Tibial nerve (tissue), 3 donors: ENCODE data around the gene PANK4.

Experiments used
- POLR2A ChIP-seq, 2 donors: fragments of 450-650 bp; IDR thresholded peaks; one replicate each; pipeline ENCODE4 v1.6.1; 2017; ENCODE audit warnings: antibody characterized with exemption in 2 of 2, mild to moderate bottlenecking in 2 of 2, moderate library complexity in 2 of 2
- TF ChIP-seq, protein P1 (sequence below), 5 experiments: fragments of 200-600 bp in 3 of 5; fragments of 450-650 bp in 2 of 5; sonication (generic) in 3 of 5; IDR thresholded peaks; one replicate each; pipeline ENCODE4 v1.5.1; 2016 to 2019; ENCODE audit warnings: antibody characterized with exemption in 5 of 5, mild to moderate bottlenecking in 3 of 5, moderate library complexity in 2 of 5

DNA sequence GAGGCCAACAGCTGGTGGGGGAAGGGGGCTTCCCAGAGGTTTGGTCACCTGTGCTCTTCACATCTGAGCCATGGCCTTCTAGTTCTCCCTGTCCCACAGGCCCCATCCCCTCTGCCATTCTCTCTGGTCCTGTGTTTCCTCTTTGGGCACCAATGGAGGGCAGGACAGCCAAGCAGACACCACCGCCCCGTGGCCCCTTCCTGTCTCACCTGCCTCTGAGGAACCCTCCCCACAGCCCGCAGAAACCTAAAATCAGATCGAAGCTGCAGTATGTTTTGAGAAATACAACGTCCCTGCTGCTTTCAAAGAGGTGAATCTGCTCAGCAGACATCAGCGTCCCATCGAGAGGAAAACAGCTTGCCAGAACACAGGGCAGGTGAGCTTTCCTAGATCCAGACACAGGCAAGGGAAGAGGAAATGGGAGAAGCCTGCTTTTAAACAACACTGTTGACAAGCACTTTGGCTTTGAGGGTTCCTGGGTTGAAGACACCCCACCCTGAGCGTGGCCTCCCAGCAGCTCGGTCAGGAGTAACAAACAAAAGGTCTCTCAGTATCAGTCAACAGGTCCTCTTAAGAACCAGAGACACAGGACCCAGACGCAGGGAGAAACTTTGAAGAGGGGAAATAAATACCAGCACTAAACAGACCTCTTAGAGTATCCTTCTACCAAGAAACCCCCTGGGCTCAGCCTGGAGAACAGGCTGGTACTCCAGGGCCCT lies 2.3 kb downstream of the PANK4 start:
- TF ChIP-seq, protein P1, sequence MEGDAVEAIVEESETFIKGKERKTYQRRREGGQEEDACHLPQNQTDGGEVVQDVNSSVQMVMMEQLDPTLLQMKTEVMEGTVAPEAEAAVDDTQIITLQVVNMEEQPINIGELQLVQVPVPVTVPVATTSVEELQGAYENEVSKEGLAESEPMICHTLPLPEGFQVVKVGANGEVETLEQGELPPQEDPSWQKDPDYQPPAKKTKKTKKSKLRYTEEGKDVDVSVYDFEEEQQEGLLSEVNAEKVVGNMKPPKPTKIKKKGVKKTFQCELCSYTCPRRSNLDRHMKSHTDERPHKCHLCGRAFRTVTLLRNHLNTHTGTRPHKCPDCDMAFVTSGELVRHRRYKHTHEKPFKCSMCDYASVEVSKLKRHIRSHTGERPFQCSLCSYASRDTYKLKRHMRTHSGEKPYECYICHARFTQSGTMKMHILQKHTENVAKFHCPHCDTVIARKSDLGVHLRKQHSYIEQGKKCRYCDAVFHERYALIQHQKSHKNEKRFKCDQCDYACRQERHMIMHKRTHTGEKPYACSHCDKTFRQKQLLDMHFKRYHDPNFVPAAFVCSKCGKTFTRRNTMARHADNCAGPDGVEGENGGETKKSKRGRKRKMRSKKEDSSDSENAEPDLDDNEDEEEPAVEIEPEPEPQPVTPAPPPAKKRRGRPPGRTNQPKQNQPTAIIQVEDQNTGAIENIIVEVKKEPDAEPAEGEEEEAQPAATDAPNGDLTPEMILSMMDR (IDR thresholded peaks at IDR 0.05): no peak
- TF ChIP-seq POLR2A (IDR thresholded peaks at IDR 0.05): no peak
